HG03097 (cell line): Measurements from ENCODE around the gene TXNDC11.

ENCODE experiments used
- ATAC-seq: cut with Tn5 transposase; IDR thresholded peaks from one replicate; pipeline ENCODE4 v1.9.1; 2021; ENCODE audit not compliant: unreplicated experiment, low FRiP score

Gene TXNDC11

GRCh38 chr16:11752856-11753255 lies 10.2 kb upstream of the TXNDC11 start:
- no peak for ATAC-seq

GRCh38 chr16:11750056-11750455 lies 7.4 kb upstream of the TXNDC11 start:
- ATAC-seq, result no peak

- ATAC-seq, result no peak
Measured at GRCh38 chr16:11748404-11749254, 6.0 kb upstream of the TXNDC11 start.

GRCh38 chr16:11747949-11748403 lies 5.3 kb upstream of the TXNDC11 start:
- ATAC-seq, result no peak

- no peak for ATAC-seq
Measured at GRCh38 chr16:11744075-11744470, 1.4 kb upstream of the TXNDC11 start.

GRCh38 chr16:11743308-11744074 lies 834 bp upstream of the TXNDC11 start:
- no peak for ATAC-seq

- peak; percentile 24 for ATAC-seq
Measured at GRCh38 chr16:11742093-11742535, 543 bp downstream of the TXNDC11 start.

GRCh38 chr16:11740567-11740966 lies 2.1 kb downstream of the TXNDC11 start:
- no peak for ATAC-seq

GRCh38 chr16:11738742-11739544 lies 3.7 kb downstream of the TXNDC11 start:
- no peak for ATAC-seq

GRCh38 chr16:11737713-11738112 lies 4.9 kb downstream of the TXNDC11 start:
- no peak for ATAC-seq

- no peak for ATAC-seq
Measured at GRCh38 chr16:11736903-11737302, 5.8 kb downstream of the TXNDC11 start.

- no peak for ATAC-seq
Measured at GRCh38 chr16:11735787-11736186, 6.9 kb downstream of the TXNDC11 start.

GRCh38 chr16:11734653-11735043 lies 8.0 kb downstream of the TXNDC11 start:
- ATAC-seq, result no peak

GRCh38 chr16:11734025-11734652 lies 8.5 kb downstream of the TXNDC11 start:
- no peak for ATAC-seq

- no peak for ATAC-seq
Measured at GRCh38 chr16:11731222-11731621, 11.4 kb downstream of the TXNDC11 start.

GRCh38 chr16:11729787-11730186 lies 12.9 kb downstream of the TXNDC11 start:
- no peak for ATAC-seq

GRCh38 chr16:11727796-11728543 lies 14.7 kb downstream of the TXNDC11 start:
- ATAC-seq, result no peak

GRCh38 chr16:11726008-11726407 lies 16.6 kb downstream of the TXNDC11 start:
- no peak for ATAC-seq

- ATAC-seq, result no peak
Measured at GRCh38 chr16:11725457-11725856, 17.2 kb downstream of the TXNDC11 start.

- ATAC-seq, result no peak
Measured at GRCh38 chr16:11722468-11722808, 20.2 kb downstream of the TXNDC11 start.
